ENCODE data around the gene MTCL1. TPM values are rescaled to one million over a fixed set of nuclear protein-coding genes. Genes with fewer than 3 reads are reported as not detected.

The MTCL1 gene
- total RNA-seq, 1 experiment from 2014 or later: 297 TPM

DNA sequence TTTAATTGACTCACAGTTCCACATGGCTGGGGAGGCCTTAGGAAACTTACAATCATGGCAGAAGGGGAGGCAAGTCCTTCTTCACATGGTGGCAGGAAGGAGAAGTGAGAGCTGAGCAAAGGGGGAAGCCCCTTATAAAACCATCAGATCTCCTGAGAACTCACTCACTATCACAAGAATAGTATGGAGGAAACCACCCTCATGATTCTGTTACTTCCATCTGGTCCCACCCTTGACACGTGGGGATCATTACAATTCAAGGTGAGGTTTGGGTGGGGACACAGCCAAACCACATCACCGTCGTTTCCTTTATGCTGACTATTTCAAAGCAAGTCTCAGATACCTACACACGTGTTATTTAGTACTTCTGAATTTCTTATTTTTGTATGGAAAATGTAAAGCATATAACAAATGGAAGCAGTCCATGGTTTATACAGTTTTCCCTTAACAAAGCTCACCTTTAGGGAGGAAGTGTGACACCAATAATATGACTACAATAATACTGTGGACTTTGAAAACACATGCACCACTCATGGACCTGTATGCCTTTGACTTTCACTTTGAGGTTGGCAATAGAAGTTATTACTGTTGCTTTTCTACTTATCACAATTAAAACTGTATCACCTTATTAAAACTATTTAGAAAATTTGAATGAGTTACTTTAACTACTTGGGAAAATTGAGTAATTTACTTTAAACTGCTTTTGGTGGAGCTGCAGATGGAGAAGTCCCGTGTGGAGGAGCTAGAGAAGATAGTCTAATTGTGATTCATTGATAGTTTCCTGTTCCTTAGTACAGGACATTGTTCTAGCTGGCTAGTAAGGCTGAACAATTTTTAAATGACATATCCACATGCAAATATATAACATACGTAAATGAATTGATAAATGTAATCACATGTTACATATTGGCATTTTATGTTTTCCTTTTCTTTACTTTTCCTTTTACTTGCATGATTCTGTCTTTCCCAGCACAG is 37.3 kb downstream of the MTCL1 start:
- TF ChIP-seq, protein P1, sequence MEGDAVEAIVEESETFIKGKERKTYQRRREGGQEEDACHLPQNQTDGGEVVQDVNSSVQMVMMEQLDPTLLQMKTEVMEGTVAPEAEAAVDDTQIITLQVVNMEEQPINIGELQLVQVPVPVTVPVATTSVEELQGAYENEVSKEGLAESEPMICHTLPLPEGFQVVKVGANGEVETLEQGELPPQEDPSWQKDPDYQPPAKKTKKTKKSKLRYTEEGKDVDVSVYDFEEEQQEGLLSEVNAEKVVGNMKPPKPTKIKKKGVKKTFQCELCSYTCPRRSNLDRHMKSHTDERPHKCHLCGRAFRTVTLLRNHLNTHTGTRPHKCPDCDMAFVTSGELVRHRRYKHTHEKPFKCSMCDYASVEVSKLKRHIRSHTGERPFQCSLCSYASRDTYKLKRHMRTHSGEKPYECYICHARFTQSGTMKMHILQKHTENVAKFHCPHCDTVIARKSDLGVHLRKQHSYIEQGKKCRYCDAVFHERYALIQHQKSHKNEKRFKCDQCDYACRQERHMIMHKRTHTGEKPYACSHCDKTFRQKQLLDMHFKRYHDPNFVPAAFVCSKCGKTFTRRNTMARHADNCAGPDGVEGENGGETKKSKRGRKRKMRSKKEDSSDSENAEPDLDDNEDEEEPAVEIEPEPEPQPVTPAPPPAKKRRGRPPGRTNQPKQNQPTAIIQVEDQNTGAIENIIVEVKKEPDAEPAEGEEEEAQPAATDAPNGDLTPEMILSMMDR (IDR thresholded peaks at IDR 0.05; ENCODE audit: unreplicated experiment): no peak
- no TSS peak for BruUV-seq (replicated peaks)
- Mint-ChIP-seq H3K4me1 (ENCODE audit: low read depth, unreplicated experiment) (peaks cover 55% of the 10 kb centered on the region), H3K4me3 (ENCODE audit: low read depth, unreplicated experiment) (no peak overlapping the region), H3K27me3 (ENCODE audit: unreplicated experiment) (no peaks in the 10 kb centered on the region), H3K27ac (ENCODE audit: unreplicated experiment) (peak overlapping the region; percentile 19), H3K36me3 (ENCODE audit: insufficient read depth, unreplicated experiment) (peaks cover 53% of the 10 kb centered on the region), H3K9me3 (ENCODE audit: low read depth, unreplicated experiment) (no peaks in the 10 kb centered on the region)
- CTCF ChIA-PET: no interaction called here
- intact Hi-C loops (cut with micrococcal nuclease; ENCODE audit: unreplicated experiment): no loop called here
- DNase-seq: no peak

DNA sequence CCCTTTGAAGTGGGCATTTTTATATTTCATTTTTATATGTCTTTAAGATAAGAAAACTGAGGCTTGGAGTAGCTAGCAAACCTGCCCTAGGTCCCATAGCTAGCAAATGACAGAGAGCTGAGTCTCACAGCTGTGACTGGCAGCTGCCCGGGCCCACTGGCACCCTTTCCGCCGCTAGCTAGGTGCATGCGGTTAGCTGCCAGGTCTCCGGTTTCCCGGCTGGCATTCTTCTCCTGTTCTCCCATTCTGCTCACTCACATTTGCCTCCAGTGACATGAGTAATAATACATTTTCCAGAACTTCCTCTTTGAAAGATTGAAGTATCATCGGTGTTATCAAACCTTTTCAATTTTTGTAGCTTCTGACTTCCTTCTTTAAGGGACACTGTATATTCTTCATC is 38.7 kb downstream of the MTCL1 start:
- DNase-seq: no peak
- no TSS peak for BruUV-seq (replicated peaks)
- TF ChIP-seq, protein P1 (IDR thresholded peaks at IDR 0.05; ENCODE audit: unreplicated experiment): no peak
- no peaks in the 10 kb centered on the region for H3K9me3 Mint-ChIP-seq (ENCODE audit: low read depth, unreplicated experiment)
- no peaks in the 10 kb centered on the region for H3K27me3 Mint-ChIP-seq (ENCODE audit: unreplicated experiment)
- intact Hi-C loops (cut with micrococcal nuclease; ENCODE audit: unreplicated experiment): no loop called here
- peaks cover 54% of the 10 kb centered on the region for H3K4me1 Mint-ChIP-seq (ENCODE audit: low read depth, unreplicated experiment)
- CTCF ChIA-PET: no interaction called here
- peaks cover 52% of the 10 kb centered on the region for H3K36me3 Mint-ChIP-seq (ENCODE audit: insufficient read depth, unreplicated experiment)
- H3K4me3 Mint-ChIP-seq (ENCODE audit: low read depth, unreplicated experiment): no peak overlapping the region
- H3K27ac Mint-ChIP-seq (ENCODE audit: unreplicated experiment): peak overlapping the region; percentile 67

GRCh38 chr18:8744656-8745055 is 39.3 kb downstream of the MTCL1 start:
- no TSS peak for BruUV-seq (replicated peaks)
- Mint-ChIP-seq H3K27me3 (ENCODE audit: unreplicated experiment) (no peaks in the 10 kb centered on the region), H3K27ac (ENCODE audit: unreplicated experiment) (peak overlapping the region; percentile 67), H3K9me3 (ENCODE audit: low read depth, unreplicated experiment) (no peaks in the 10 kb centered on the region), H3K36me3 (ENCODE audit: insufficient read depth, unreplicated experiment) (peaks cover 52% of the 10 kb centered on the region), H3K4me1 (ENCODE audit: low read depth, unreplicated experiment) (peaks cover 60% of the 10 kb centered on the region), H3K4me3 (ENCODE audit: low read depth, unreplicated experiment) (no peak overlapping the region)
- intact Hi-C loops (cut with micrococcal nuclease; ENCODE audit: unreplicated experiment): loop anchor here (5.0 kb wide), 1 partner anchor 37 kb away; the partner anchor contains the start of gene MTCL1
- CTCF ChIA-PET: no interaction called here
- TF ChIP-seq, protein P1 (IDR thresholded peaks at IDR 0.05; ENCODE audit: unreplicated experiment): no peak
- DNase-seq: no peak

GRCh38 chr18:8745355-8746014 is 40.1 kb downstream of the MTCL1 start:
- no peak for DNase-seq
- peaks cover 50% of the 10 kb centered on the region for H3K36me3 Mint-ChIP-seq (ENCODE audit: insufficient read depth, unreplicated experiment)
- peaks cover 62% of the 10 kb centered on the region for H3K4me1 Mint-ChIP-seq (ENCODE audit: low read depth, unreplicated experiment)
- CTCF ChIA-PET: no interaction called here
- TF ChIP-seq, protein P1 (IDR thresholded peaks at IDR 0.05; ENCODE audit: unreplicated experiment): no peak
- no TSS peak for BruUV-seq (replicated peaks)
- intact Hi-C loops (cut with micrococcal nuclease; ENCODE audit: unreplicated experiment): loop anchor here (2.0 to 5.0 kb wide), 2 partner anchors 38 to 49 kb away; partner anchors contain the start of gene MTCL1
- H3K27me3 Mint-ChIP-seq (ENCODE audit: unreplicated experiment): no peaks in the 10 kb centered on the region
- no peak overlapping the region for H3K27ac Mint-ChIP-seq (ENCODE audit: unreplicated experiment)
- no peaks in the 10 kb centered on the region for H3K9me3 Mint-ChIP-seq (ENCODE audit: low read depth, unreplicated experiment)
- H3K4me3 Mint-ChIP-seq (ENCODE audit: low read depth, unreplicated experiment): no peak overlapping the region

Data from Calu3 (cell line).